GM21717 (cell line): Measurements from ENCODE around the gene YES1.
"Not testable (repeated sequence)": the region's sequence is repeated elsewhere in the genome, so short reads cannot be mapped to it uniquely, and the experiment has no call there.

Experiments
- ATAC-seq: cut with Tn5 transposase; IDR thresholded peaks from one replicate; pipeline ENCODE4 v1.9.1; 2021; ENCODE audit warnings: mild to moderate bottlenecking, moderate library complexity; ENCODE audit not compliant: unreplicated experiment

Gene YES1

GRCh38 chr18:686339-687111 lies 125.5 kb downstream of the YES1 start:
- ATAC-seq, result no peak

GRCh38 chr18:685438-685837 lies 126.6 kb downstream of the YES1 start:
- no peak for ATAC-seq

- no peak for ATAC-seq
Measured at GRCh38 chr18:683531-683930, 128.5 kb downstream of the YES1 start.

- no peak for ATAC-seq
Measured at GRCh38 chr18:682833-683232, 129.2 kb downstream of the YES1 start.

GRCh38 chr18:682416-682815 lies 129.6 kb downstream of the YES1 start:
- not testable (repeated sequence) for ATAC-seq

GRCh38 chr18:681985-682384 lies 130.1 kb downstream of the YES1 start:
- no peak for ATAC-seq

GRCh38 chr18:680392-680791 lies 131.7 kb downstream of the YES1 start:
- ATAC-seq, result no peak

GRCh38 chr18:679516-679915 lies 132.5 kb downstream of the YES1 start:
- ATAC-seq, result no peak

GRCh38 chr18:678482-679182 lies 133.4 kb downstream of the YES1 start:
- ATAC-seq, result no peak

GRCh38 chr18:677951-678381 lies 134.1 kb downstream of the YES1 start:
- no peak for ATAC-seq

GRCh38 chr18:677145-677544 lies 134.9 kb downstream of the YES1 start:
- ATAC-seq, result no peak

- no peak for ATAC-seq
Measured at GRCh38 chr18:676736-677135, 135.3 kb downstream of the YES1 start.

- no peak for ATAC-seq
Measured at GRCh38 chr18:676069-676468, 136.0 kb downstream of the YES1 start.

- ATAC-seq, result no peak
Measured at GRCh38 chr18:675307-675706, 136.7 kb downstream of the YES1 start.

GRCh38 chr18:673769-674168 lies 138.3 kb downstream of the YES1 start:
- ATAC-seq, result no peak

GRCh38 chr18:673317-673716 lies 138.7 kb downstream of the YES1 start:
- no peak for ATAC-seq
